ENCODE data around the gene ACOX2.
A peak's percentile ranks its signal among the peaks of the same experiment; 100 is the strongest.
"Not testable (repeated sequence)": the region's sequence is repeated elsewhere in the genome, so short reads cannot be mapped to it uniquely, and the experiment has no call there.

Gene ACOX2

GRCh38 chr3:58534592-58535494 lies 2.1 kb downstream of the ACOX2 start:
- DNase-seq: no peak

- peak; percentile 84 for DNase-seq
Observed at GRCh38 chr3:58532794-58533220, 4.2 kb downstream of the ACOX2 start.

- DNase-seq: no peak
Observed at GRCh38 chr3:58531956-58532355, 5.0 kb downstream of the ACOX2 start.

GRCh38 chr3:58531555-58531954 lies 5.4 kb downstream of the ACOX2 start:
- DNase-seq: no peak

GRCh38 chr3:58530354-58530865 lies 6.6 kb downstream of the ACOX2 start:
- DNase-seq: no peak

- DNase-seq: no peak
Observed at GRCh38 chr3:58529516-58530353, 7.3 kb downstream of the ACOX2 start.

- no peak for DNase-seq
Observed at GRCh38 chr3:58528629-58529028, 8.4 kb downstream of the ACOX2 start.

GRCh38 chr3:58527440-58527839 lies 9.6 kb downstream of the ACOX2 start:
- DNase-seq: not testable (repeated sequence)

GRCh38 chr3:58526515-58526957 lies 10.5 kb downstream of the ACOX2 start:
- no peak for DNase-seq

GRCh38 chr3:58524326-58524888 lies 12.6 kb downstream of the ACOX2 start:
- DNase-seq: no peak

GRCh38 chr3:58522759-58523425 lies 14.1 kb downstream of the ACOX2 start:
- DNase-seq: no peak

GRCh38 chr3:58521917-58522631 lies 14.9 kb downstream of the ACOX2 start:
- DNase-seq: no peak

- DNase-seq: no peak
Observed at GRCh38 chr3:58521336-58521670, 15.7 kb downstream of the ACOX2 start.

- DNase-seq: no peak
Observed at GRCh38 chr3:58520403-58521335, 16.3 kb downstream of the ACOX2 start.

GRCh38 chr3:58519668-58520402 lies 17.2 kb downstream of the ACOX2 start:
- no peak for DNase-seq

- DNase-seq: no peak
Observed at GRCh38 chr3:58518291-58518789, 18.6 kb downstream of the ACOX2 start.

GRCh38 chr3:58514405-58514804 lies 22.6 kb downstream of the ACOX2 start:
- DNase-seq: no peak

- no peak for DNase-seq
Observed at GRCh38 chr3:58508437-58508836, 28.6 kb downstream of the ACOX2 start.

GRCh38 chr3:58507356-58508078 lies 29.5 kb downstream of the ACOX2 start:
- no peak for DNase-seq

Measured in CD4-positive, alpha-beta T cell treated with Interleukin-10 for 1 hour (primary cell).